ENCODE measurements around the gene CLDN4. TPM values are rescaled to one million over a fixed set of nuclear protein-coding genes. Genes with fewer than 3 reads are reported as not detected.

The CLDN4 gene
- total RNA-seq, 1 donor from 2014 or later = 0.54 TPM

- Mint-ChIP-seq H3K27ac (ENCODE audit: unreplicated experiment) (peak overlapping the region; percentile 33), H3K36me3 (ENCODE audit: unreplicated experiment) (no peaks in the 10 kb centered on the region), H3K9me3 (ENCODE audit: unreplicated experiment) (peaks cover 7% of the 10 kb centered on the region), H3K4me1 (ENCODE audit: low read depth, unreplicated experiment) (peaks cover 9% of the 10 kb centered on the region), H3K27me3 (ENCODE audit: unreplicated experiment) (peaks cover 4% of the 10 kb centered on the region), H3K4me3 (ENCODE audit: unreplicated experiment) (no peak overlapping the region)
- TF ChIP-seq, protein P1, sequence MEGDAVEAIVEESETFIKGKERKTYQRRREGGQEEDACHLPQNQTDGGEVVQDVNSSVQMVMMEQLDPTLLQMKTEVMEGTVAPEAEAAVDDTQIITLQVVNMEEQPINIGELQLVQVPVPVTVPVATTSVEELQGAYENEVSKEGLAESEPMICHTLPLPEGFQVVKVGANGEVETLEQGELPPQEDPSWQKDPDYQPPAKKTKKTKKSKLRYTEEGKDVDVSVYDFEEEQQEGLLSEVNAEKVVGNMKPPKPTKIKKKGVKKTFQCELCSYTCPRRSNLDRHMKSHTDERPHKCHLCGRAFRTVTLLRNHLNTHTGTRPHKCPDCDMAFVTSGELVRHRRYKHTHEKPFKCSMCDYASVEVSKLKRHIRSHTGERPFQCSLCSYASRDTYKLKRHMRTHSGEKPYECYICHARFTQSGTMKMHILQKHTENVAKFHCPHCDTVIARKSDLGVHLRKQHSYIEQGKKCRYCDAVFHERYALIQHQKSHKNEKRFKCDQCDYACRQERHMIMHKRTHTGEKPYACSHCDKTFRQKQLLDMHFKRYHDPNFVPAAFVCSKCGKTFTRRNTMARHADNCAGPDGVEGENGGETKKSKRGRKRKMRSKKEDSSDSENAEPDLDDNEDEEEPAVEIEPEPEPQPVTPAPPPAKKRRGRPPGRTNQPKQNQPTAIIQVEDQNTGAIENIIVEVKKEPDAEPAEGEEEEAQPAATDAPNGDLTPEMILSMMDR (IDR thresholded peaks at IDR 0.05; ENCODE audit: partially characterized antibody, unreplicated experiment) = no peak
- DNase-seq = no peak
Measured at GRCh38 chr7:73829921-73830680, 695 bp upstream of the CLDN4 start.

DNA sequence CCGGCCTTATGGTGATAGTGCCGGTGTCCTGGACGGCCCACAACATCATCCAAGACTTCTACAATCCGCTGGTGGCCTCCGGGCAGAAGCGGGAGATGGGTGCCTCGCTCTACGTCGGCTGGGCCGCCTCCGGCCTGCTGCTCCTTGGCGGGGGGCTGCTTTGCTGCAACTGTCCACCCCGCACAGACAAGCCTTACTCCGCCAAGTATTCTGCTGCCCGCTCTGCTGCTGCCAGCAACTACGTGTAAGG lies 713 bp downstream of the CLDN4 start:
- Mint-ChIP-seq H3K27ac (ENCODE audit: unreplicated experiment) (no peak overlapping the region), H3K4me1 (ENCODE audit: low read depth, unreplicated experiment) (peaks cover 9% of the 10 kb centered on the region)
- DNase-seq = no peak

DNA sequence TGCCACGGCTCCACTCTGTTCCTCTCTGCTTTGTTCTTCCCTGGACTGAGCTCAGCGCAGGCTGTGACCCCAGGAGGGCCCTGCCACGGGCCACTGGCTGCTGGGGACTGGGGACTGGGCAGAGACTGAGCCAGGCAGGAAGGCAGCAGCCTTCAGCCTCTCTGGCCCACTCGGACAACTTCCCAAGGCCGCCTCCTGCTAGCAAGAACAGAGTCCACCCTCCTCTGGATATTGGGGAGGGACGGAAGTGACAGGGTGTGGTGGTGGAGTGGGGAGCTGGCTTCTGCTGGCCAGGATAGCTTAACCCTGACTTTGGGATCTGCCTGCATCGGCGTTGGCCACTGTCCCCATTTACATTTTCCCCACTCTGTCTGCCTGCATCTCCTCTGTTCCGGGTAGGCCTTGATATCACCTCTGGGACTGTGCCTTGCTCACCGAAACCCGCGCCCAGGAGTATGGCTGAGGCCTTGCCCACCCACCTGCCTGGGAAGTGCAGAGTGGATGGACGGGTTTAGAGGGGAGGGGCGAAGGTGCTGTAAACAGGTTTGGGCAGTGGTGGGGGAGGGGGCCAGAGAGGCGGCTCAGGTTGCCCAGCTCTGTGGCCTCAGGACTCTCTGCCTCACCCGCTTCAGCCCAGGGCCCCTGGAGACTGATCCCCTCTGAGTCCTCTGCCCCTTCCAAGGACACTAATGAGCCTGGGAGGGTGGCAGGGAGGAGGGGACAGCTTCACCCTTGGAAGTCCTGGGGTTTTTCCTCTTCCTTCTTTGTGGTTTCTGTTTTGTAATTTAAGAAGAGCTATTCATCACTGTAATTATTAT lies 1.2 kb downstream of the CLDN4 start:
- H3K27ac Mint-ChIP-seq (ENCODE audit: unreplicated experiment) = no peak overlapping the region
- H3K9me3 Mint-ChIP-seq (ENCODE audit: unreplicated experiment) = peaks cover 7% of the 10 kb centered on the region
- TF ChIP-seq, protein P1 (IDR thresholded peaks at IDR 0.05; ENCODE audit: partially characterized antibody, unreplicated experiment) = no peak
- no peak for DNase-seq
- no peaks in the 10 kb centered on the region for H3K36me3 Mint-ChIP-seq (ENCODE audit: unreplicated experiment)
- H3K4me1 Mint-ChIP-seq (ENCODE audit: low read depth, unreplicated experiment) = peaks cover 9% of the 10 kb centered on the region
- H3K4me3 Mint-ChIP-seq (ENCODE audit: unreplicated experiment) = no peak overlapping the region
- peaks cover 1% of the 10 kb centered on the region for H3K27me3 Mint-ChIP-seq (ENCODE audit: unreplicated experiment)

More for the DNA sequence above, 713 bp downstream of the CLDN4 start:
- H3K4me3 Mint-ChIP-seq (ENCODE audit: unreplicated experiment) = no peak overlapping the region
- peaks cover 1% of the 10 kb centered on the region for H3K27me3 Mint-ChIP-seq (ENCODE audit: unreplicated experiment)
- no peaks in the 10 kb centered on the region for H3K36me3 Mint-ChIP-seq (ENCODE audit: unreplicated experiment)
- TF ChIP-seq, protein P1 (IDR thresholded peaks at IDR 0.05; ENCODE audit: partially characterized antibody, unreplicated experiment) = no peak
- H3K9me3 Mint-ChIP-seq (ENCODE audit: unreplicated experiment) = peaks cover 7% of the 10 kb centered on the region

DNA sequence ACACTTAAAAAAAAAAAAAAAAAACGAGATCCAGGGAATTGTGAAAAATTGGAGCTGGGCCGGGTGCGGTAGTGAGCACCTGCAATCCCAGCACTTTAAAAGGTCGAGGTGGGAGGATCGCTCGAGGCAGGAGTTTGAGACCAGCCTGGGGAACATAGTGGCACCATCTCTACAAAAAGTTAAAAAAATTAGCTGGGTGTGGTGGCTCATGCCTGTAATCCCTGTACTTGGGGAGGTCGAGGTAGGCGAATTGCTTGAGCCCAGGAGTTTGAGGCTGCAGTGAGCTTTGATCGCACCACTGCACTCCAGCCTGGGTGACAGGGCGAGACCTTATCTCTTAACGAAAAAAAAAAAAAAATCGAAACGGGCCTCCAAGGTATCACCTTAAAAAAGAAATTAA lies 2.0 kb downstream of the CLDN4 start:
- Mint-ChIP-seq H3K9me3 (ENCODE audit: unreplicated experiment) (peaks cover 10% of the 10 kb centered on the region), H3K4me1 (ENCODE audit: low read depth, unreplicated experiment) (peaks cover 6% of the 10 kb centered on the region), H3K27ac (ENCODE audit: unreplicated experiment) (no peak overlapping the region), H3K27me3 (ENCODE audit: unreplicated experiment) (no peaks in the 10 kb centered on the region), H3K4me3 (ENCODE audit: unreplicated experiment) (no peak overlapping the region), H3K36me3 (ENCODE audit: unreplicated experiment) (no peaks in the 10 kb centered on the region)
- DNase-seq = no peak
- TF ChIP-seq, protein P1 (IDR thresholded peaks at IDR 0.05; ENCODE audit: partially characterized antibody, unreplicated experiment) = no peak
